OCI-LY7 (cell line): ENCODE data around the gene DHRSX.
"Not testable (repeated sequence)": the region's sequence is repeated elsewhere in the genome, so short reads cannot be mapped to it uniquely, and the experiment has no call there.

ENCODE experiments used
- CTCF ChIP-seq: fragments of 200-600 bp; sonication (generic); conservative IDR thresholded peaks from 2 replicates; pipeline ENCODE4 v1.5.1; 2014; ENCODE audit warnings: mild to moderate bottlenecking, antibody characterized with exemption, low read length, moderate library complexity, mixed read lengths
- EZH2phosphoT487 ChIP-seq: fragments of 200-600 bp; sonication (generic); IDR thresholded peaks from 2 replicates; pipeline ENCODE4 v1.6.1; 2018; ENCODE audit warnings: low read depth, borderline replicate concordance, mild to moderate bottlenecking, mixed run types, antibody characterized with exemption, low read length, moderate library complexity, mixed read lengths

DNA sequence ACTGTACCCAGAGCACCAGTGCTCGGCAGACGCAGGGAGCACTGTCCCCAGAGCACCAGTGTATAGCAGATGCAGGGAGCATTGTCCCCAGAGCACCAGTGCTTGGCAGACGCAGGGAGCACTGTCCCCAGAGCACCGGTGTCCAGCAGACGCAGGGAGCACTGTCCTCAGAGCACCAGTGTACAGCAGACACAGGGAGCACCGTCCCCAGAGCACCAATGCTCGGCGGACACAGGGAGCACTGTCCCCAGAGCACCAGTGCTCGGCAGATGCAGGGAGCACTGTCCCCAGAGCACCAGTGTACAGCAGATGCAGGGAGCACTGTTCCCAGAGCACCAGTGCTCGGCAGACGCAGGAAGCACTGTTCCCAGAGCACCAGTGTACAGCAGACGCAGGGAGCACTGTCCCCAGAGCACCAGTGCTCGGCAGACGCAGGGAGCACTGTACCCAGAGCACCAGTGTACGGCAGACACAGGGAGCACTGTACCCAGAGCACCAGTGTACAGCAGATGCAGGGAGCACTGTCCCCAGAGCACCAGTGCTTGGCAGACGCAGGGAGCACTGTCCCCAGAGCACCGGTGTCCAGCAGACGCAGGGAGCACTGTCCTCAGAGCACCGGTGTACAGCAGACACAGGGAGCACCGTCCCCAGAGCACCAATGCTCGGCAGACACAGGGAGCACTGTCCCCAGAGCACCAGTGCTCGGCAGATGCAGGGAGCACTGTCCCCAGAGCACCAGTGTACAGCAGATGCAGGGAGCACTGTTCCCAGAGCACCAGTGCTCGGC, 234.9 kb downstream of the DHRSX start:
- TF ChIP-seq CTCF, EZH2phosphoT487: not testable (repeated sequence)
